Hepatocyte (in vitro differentiated cells): ENCODE data around the gene TDRD10. TPM values are rescaled to one million over a fixed set of nuclear protein-coding genes. Genes with fewer than 3 reads are reported as not detected.
A peak's percentile ranks its signal among the peaks of the same experiment; 100 is the strongest.

Experiments used
- DNase-seq: peaks from one replicate; pipeline ENCODE4 v3.0.0-alpha.2; 2016; ENCODE audit warnings: low spot score
- H2AFZ ChIP-seq: fragments of 200-600 bp; sonication (generic); 2 replicates; pipeline ENCODE4 v1.6.0; 2016; ENCODE audit warnings: antibody characterized with exemption, mild to moderate bottlenecking
- H3K27ac ChIP-seq: fragments of 200-600 bp; sonication (generic); 2 replicates; pipeline ENCODE4 v1.5.1; 2016; ENCODE audit warnings: mild to moderate bottlenecking
- H3K27me3 ChIP-seq: fragments of 200-600 bp; sonication (generic); 2 replicates; pipeline ENCODE4 v1.6.1; 2016
- H3K36me3 ChIP-seq: fragments of 200-600 bp; sonication (generic); replicated peaks from 2 replicates; pipeline ENCODE4 v1.5.1; 2016; ENCODE audit warnings: low read depth; ENCODE audit not compliant: insufficient read depth
- H3K4me1 ChIP-seq: fragments of 200-600 bp; sonication (generic); 2 replicates; pipeline ENCODE4 v1.5.1; 2016; ENCODE audit warnings: mild to moderate bottlenecking, moderate library complexity; ENCODE audit not compliant: insufficient read depth
- H3K4me2 ChIP-seq: fragments of 200-600 bp; sonication (generic); 2 replicates; pipeline ENCODE4 v1.6.0; 2016
- H3K4me3 ChIP-seq: fragments of 200-600 bp; sonication (generic); 2 replicates; pipeline ENCODE4 v1.5.1; 2016; ENCODE audit warnings: mild to moderate bottlenecking
- H3K79me2 ChIP-seq: fragments of 200-600 bp; sonication (generic); 2 replicates; pipeline ENCODE4 v1.6.0; 2017; ENCODE audit warnings: mild to moderate bottlenecking
- H3K9me2 ChIP-seq: fragments of 200-600 bp; sonication (generic); replicated peaks from 2 replicates; pipeline ENCODE4 v1.6.0; 2017; ENCODE audit warnings: mild to moderate bottlenecking; ENCODE audit not compliant: insufficient read depth
- H3K9me3 ChIP-seq: fragments of 200-600 bp; sonication (generic); 2 replicates; pipeline ENCODE4 v1.5.1; 2016; ENCODE audit warnings: low read depth, mild to moderate bottlenecking
- H4K20me1 ChIP-seq: fragments of 200-600 bp; sonication (generic); 2 replicates; pipeline ENCODE4 v1.6.0; 2016; ENCODE audit warnings: mild to moderate bottlenecking; ENCODE audit not compliant: insufficient read depth, poor library complexity, severe bottlenecking
- CTCF ChIP-seq: fragments of 200-600 bp; sonication (generic); IDR thresholded peaks from 2 replicates; pipeline ENCODE4 v1.5.1; 2016; ENCODE audit warnings: antibody characterized with exemption, mild to moderate bottlenecking; ENCODE audit not compliant: poor library complexity
- EZH2 ChIP-seq: fragments of 200-600 bp; sonication (generic); IDR thresholded peaks from 2 replicates; pipeline ENCODE4 v1.6.1; 2016; ENCODE audit warnings: antibody characterized with exemption, mild to moderate bottlenecking, borderline replicate concordance
- EZH2phosphoT487 ChIP-seq: fragments of 200-600 bp; sonication (generic); IDR thresholded peaks from one replicate; pipeline ENCODE4 v1.6.1; 2018; ENCODE audit warnings: antibody characterized with exemption, mild to moderate bottlenecking, low read depth, moderate library complexity; ENCODE audit not compliant: unreplicated experiment, severe bottlenecking
- WGBS: methylation state at CpG from one replicate; pipeline ENCODE4 v1.1.6; 2016; ENCODE audit warnings: low lambda C conversion rate; ENCODE audit errors: missing lambda C conversion rate; 5-methylcytosine and 5-hydroxymethylcytosine counted together
- polyA plus RNA-seq: library from polyadenylated mRNA; unstranded; fragments of >200 nt; fragmentation: Nextera tagmentation; extraction: Ambion mirVana; gene quantifications from 2 replicates; pipeline ENCODE4 v1.2.1, GENCODE V29; 2016
- total RNA-seq: library from RNA; depleted of rRNA; stranded (reverse); fragments of >200 nt; gene quantifications from 2 replicates; pipeline ENCODE4 v1.2.3, GENCODE V29; 2014

Gene TDRD10
- total and polyA plus RNA-seq, 2 experiments from 2014 or later = 0.20 TPM; not detected in 1

DNA sequence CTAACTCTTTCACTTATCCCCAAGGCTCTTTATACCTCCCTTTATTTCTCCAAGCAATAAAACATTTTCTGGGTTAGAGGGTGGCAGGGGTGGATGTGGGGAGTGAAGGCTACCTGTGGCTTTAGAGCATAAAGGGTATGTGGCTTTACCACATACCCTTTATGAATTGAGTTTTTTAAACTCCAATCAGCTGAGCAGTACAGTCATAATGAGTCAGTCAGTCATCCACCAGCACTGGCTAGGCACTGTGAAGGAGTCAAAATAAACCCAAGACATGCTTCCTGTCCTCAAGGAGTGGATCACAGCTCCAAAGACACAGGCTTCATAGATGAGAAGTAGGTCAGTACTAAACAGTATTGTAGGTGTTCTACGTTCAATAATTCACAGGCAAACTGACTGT lies 2.6 kb upstream of the TDRD10 start:
- no peak overlapping the region for H2AFZ ChIP-seq
- H3K4me2 ChIP-seq = no peak overlapping the region
- TF ChIP-seq CTCF (no peak), EZH2phosphoT487 (no peak), EZH2 (no peak)
- no peak overlapping the region for H3K27ac ChIP-seq
- no peaks in the 10 kb centered on the region for H3K9me3 ChIP-seq
- H3K9me2 ChIP-seq = no peaks in the 10 kb centered on the region
- no peak overlapping the region for H3K4me3 ChIP-seq
- 95% methylated on average over 1 of the region's 1 CpG for whole genome bisulfite sequencing
- no peaks in the 10 kb centered on the region for H3K36me3 ChIP-seq
- H3K79me2 ChIP-seq = no peaks in the 10 kb centered on the region
- no peaks in the 10 kb centered on the region for H4K20me1 ChIP-seq
- H3K4me1 ChIP-seq = peaks cover 5% of the 10 kb centered on the region
- H3K27me3 ChIP-seq = peaks cover 59% of the 10 kb centered on the region
- no peak for DNase-seq

DNA sequence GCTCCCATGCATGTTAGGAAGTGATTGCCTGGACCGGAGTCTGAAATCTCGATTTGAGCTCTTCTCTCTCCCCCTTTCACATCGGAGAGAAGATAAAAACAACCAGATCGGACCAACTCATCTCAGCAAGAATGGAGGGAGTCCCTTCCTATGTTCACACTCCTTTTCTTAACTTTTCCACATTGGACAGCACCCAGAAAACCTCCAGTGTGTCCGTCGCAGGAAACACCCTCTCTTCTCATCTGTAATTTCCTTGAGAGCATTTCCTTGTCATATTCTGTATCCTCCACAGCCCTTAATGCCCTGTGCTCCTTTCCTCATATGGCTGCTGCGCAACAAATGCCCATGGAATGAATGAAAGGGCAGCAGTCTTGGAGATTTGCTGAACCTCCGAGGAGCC lies 1.5 kb upstream of the TDRD10 start:
- Histone ChIP-seq H2AFZ (no peak overlapping the region), H3K27me3 (peaks cover 63% of the 10 kb centered on the region), H3K4me1 (peaks cover 5% of the 10 kb centered on the region), H3K9me2 (no peaks in the 10 kb centered on the region), H3K27ac (no peak overlapping the region), H3K9me3 (no peaks in the 10 kb centered on the region), H3K4me2 (no peak overlapping the region), H3K79me2 (no peaks in the 10 kb centered on the region), H3K36me3 (no peaks in the 10 kb centered on the region), H4K20me1 (no peaks in the 10 kb centered on the region), H3K4me3 (no peak overlapping the region)
- WGBS = 86% methylated on average over 8 of the region's 8 CpGs
- TF ChIP-seq EZH2 = no peak
- TF ChIP-seq EZH2phosphoT487 = no peak
- TF ChIP-seq CTCF = no peak
- no peak for DNase-seq

- H3K4me2 ChIP-seq = peak overlapping the region; percentile 90
- no peaks in the 10 kb centered on the region for H3K36me3 ChIP-seq
- H2AFZ ChIP-seq = peak overlapping the region; percentile 92
- no peak overlapping the region for H3K4me3 ChIP-seq
- peaks cover 5% of the 10 kb centered on the region for H3K4me1 ChIP-seq
- peaks cover 63% of the 10 kb centered on the region for H3K27me3 ChIP-seq
- no peaks in the 10 kb centered on the region for H3K9me3 ChIP-seq
- 5% methylated on average over 52 of the region's 54 CpGs for WGBS
- no peak overlapping the region for H3K27ac ChIP-seq
- DNase-seq = peak; percentile 48
- no peaks in the 10 kb centered on the region for H3K79me2 ChIP-seq
- H4K20me1 ChIP-seq = no peaks in the 10 kb centered on the region
- no peaks in the 10 kb centered on the region for H3K9me2 ChIP-seq
- TF ChIP-seq CTCF (no peak), EZH2phosphoT487 (peak; percentile 60), EZH2 (peak; percentile 98)
Measured at GRCh38 chr1:154501423-154502065, 475 bp upstream of the TDRD10 start.

- no peak overlapping the region for H3K27ac ChIP-seq
- H2AFZ ChIP-seq = peak overlapping the region; percentile 92
- TF ChIP-seq EZH2 = no peak
- H3K9me3 ChIP-seq = no peaks in the 10 kb centered on the region
- H3K4me1 ChIP-seq = peaks cover 5% of the 10 kb centered on the region
- H3K36me3 ChIP-seq = no peaks in the 10 kb centered on the region
- no peaks in the 10 kb centered on the region for H3K9me2 ChIP-seq
- DNase-seq = no peak
- no peaks in the 10 kb centered on the region for H3K79me2 ChIP-seq
- H3K4me3 ChIP-seq = no peak overlapping the region
- no peaks in the 10 kb centered on the region for H4K20me1 ChIP-seq
- WGBS = 41% methylated on average over 38 of the region's 43 CpGs
- H3K27me3 ChIP-seq = peaks cover 66% of the 10 kb centered on the region
- peak overlapping the region; percentile 90 for H3K4me2 ChIP-seq
Measured at GRCh38 chr1:154502744-154503115, 711 bp downstream of the TDRD10 start.
